SK-N-DZ (cell line): ENCODE results near the gene PSENEN.
"Not testable (repeated sequence)": the region's sequence is repeated elsewhere in the genome, so short reads cannot be mapped to it uniquely, and the experiment has no call there.

ENCODE experiments used
- DNase-seq: peaks from one replicate; pipeline ENCODE4 v3.0.0-alpha.2; 2015; ENCODE audit warnings: low spot score

The PSENEN gene

DNA sequence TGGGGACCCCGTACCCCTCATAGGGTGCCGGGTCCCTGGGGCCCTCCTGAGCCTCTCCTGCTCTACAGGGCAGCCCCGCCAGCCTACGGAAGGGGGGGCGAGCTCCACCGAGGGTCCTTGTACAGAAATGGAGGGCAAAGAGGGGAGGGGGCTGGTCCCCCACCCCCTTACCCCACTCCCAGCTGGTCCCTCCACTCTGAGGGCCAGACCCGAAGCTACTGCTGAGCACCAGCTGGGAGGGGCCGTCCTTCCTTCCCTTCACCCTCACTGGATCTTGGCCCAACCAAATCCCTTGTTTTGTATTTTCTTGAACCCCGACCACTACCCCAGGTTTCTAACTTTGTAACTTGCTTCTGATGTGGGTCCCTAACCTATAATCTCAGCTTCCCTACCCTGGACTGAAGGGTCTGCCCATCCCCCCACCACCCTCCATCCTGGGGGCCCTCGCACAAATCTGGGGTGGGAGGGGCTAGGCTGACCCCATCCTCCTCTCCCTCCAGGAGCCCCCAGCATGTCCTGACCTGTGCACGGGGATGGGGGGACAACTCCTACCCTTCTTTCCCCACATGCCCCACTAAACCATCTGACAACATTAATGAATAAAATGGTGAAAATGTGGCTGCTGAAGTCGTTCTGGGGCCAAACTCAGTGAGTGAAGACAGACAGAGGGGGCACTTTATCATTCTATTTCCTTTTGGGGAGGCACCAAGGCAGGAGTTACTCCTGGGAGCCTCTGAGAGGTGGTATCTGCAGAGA is 42.9 kb downstream of the PSENEN start:
- DNase-seq = no peak

GRCh38 chr19:35789195-35789977 is 43.9 kb downstream of the PSENEN start:
- DNase-seq = no peak

- DNase-seq = no peak
Observed at GRCh38 chr19:35789978-35790944, 44.8 kb downstream of the PSENEN start.

GRCh38 chr19:35790981-35791813 is 45.7 kb downstream of the PSENEN start:
- peak; percentile 31 for DNase-seq

DNA sequence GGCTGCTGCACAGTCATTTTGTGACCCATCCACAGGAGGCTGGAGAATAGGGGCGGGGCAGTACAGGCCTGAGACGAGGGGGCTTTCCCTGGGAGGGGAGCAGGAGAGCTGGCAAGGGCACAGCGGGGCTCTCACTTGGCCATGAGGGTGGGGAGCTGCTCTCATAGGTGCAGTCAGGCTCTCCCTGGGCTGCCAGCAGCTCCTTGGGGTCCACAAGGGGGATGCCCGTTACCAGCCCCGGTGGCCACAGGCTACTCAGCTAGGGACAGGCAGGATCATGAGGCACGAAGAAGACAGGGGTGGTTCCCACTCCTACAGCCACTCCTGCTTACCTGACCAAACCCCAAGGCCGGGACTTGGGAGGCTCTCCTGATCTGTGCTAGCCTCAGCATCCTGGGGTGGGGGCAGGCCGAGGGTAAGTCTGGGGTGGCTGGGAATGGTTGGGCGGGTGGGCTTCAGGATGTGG is 46.4 kb downstream of the PSENEN start:
- DNase-seq = no peak

- DNase-seq = no peak
Observed at GRCh38 chr19:35792312-35792711, 46.9 kb downstream of the PSENEN start.

DNA sequence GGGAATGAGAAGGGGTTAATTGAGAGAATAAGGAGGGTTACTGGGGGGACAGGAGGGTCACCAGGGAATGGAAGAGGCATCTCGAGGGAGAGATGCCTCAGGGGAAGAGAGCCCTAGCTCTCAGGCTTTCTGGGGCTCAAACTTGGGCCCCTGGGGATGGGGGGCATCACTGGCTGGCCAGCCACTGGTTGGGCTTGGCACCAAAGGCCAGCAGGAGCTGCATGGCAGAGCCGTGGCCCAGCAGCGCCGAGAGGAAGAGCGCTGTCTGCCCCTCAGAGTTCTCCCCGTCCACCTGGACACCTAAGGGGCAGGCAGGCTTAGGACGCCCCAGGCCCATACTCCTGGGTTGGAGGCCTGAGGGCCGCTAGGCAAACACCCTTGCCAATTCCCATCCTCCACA is 47.4 kb downstream of the PSENEN start:
- DNase-seq = no peak

DNA sequence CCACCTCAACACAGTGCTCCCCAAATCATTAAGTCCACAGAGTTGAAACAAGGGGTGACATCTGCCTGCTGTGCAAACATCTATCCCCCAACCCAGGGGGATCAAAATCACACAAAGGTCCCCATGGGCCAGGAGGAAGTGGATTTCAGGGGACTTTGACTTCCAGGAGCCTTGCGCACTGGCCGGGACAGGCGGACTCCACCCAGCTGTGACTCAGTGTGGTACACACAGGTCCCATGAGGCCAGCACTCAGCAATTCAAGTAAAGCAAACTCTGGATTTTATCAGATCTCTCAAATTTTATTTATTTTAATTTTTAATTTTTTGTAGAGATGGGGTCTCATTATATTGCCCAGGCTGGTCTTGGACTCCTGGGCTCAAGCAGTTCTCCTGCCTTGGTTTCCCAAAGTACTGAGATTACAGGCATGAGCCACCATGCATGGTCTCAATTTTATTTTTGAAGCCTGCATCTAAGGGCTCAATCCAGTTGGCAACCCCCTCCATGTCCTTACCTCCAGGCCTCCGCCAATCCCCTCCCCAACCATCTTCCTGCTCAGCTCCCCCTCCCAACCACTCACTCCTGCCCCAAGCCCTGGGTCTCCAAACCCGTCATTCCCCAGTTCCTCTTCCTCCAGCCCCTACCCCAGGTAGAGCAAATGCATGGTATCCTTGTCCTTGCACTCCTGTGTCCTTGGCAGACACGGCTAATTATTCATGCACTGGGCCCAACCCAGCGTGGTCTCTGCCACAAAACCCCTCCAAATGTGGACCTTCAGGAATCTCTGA is 48.1 kb downstream of the PSENEN start:
- DNase-seq = no peak

DNA sequence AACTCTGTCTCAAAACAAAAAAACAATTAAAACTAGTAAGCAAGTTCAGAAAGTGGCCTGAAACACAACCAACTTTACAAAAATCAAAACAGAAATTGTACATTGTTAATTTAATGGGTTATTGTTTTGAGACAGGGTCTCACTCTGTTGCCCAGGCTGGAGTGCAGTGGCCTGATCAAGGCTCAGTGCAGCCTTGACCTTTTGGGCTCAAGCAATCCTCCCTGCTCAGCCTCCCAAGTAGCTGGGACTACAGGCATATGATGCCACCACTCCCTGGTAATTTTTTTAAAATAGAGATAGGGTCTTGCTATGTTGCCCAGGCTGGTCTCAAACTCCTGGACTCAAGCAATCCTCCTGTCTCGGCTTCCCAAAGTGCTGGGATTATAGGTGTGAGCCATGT is 50.1 kb downstream of the PSENEN start:
- not testable (repeated sequence) for DNase-seq
